ENCODE measurements around the gene IL6ST.
"Not testable (repeated sequence)": the region's sequence is repeated elsewhere in the genome, so short reads cannot be mapped to it uniquely, and the experiment has no call there.

IL6ST gene

DNA sequence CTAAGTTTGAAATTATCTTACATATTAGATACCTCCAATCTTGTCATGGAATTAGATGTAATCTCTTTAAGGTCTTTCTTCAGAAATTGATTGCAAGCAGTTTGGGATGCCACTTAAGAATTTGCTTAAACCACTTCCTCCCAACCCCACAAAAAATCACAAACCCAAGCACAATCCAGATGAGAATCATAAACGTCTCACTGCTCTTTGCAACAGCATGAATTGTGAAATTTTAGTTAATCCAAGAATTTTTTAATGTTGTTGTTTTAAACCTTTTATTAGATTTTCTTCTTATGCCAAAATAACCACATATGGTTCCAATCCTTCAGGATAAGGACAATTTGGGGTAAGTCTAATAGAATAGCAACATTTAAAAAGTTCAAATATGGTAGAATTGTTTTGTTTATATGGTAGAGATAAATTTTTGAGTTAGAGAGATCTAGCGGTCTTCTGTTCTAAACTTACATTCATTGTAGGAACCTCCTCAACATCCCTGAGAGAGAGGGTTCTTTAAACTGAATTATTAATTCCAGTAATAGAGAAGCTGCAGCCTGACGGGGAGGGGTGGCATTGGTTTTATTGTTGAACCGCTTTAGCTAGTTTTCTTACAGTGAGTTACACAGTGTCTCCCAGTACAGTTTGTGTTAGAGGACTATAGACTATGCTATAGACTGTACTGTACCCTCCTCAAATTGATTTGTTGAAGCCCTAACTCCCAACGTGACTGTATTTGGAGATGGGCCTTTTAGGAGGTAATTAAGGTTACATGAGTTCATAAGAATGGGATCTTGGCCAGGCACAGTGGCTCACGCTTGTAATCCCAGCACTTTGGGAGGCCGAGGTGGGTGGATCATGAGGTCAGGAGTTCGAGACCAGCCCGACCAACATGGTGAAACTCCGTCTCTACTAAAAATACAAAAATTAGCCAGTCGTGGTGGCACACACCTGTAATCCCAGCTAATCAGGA is 24.8 kb upstream of the IL6ST start:
- no peaks in the 10 kb centered on the region for H3K9me3 ChIP-seq (ENCODE audit: low read length)
- H3K9ac ChIP-seq (ENCODE audit: low read length): no peak overlapping the region
- H3K4me3 ChIP-seq (ENCODE audit: low read depth, low read length, poor library complexity, severe bottlenecking): no peak overlapping the region
- no peaks in the 10 kb centered on the region for H3K27me3 ChIP-seq (ENCODE audit: insufficient read depth, low read length)
- no peaks in the 10 kb centered on the region for H3F3A ChIP-seq (ENCODE audit: insufficient read depth, low read length)
- H4K20me1 ChIP-seq (ENCODE audit: insufficient read depth, low read length): no peaks in the 10 kb centered on the region
- no peak overlapping the region for H3K27ac ChIP-seq (ENCODE audit: low read depth, low read length, poor library complexity, severe bottlenecking)
- H3K9me2 ChIP-seq (ENCODE audit: low read depth, low read length): no peaks in the 10 kb centered on the region
- H2AFZ ChIP-seq (ENCODE audit: low read length): no peak overlapping the region
- H3K4me2 ChIP-seq (ENCODE audit: low read length): no peak overlapping the region
- no peaks in the 10 kb centered on the region for H3K79me2 ChIP-seq (ENCODE audit: insufficient read depth, low read length)
- H3K36me3 ChIP-seq (ENCODE audit: insufficient read depth, low read length): no peaks in the 10 kb centered on the region
- H3K4me1 ChIP-seq (ENCODE audit: insufficient read depth, low read length, severe bottlenecking): no peaks in the 10 kb centered on the region
- TF ChIP-seq, protein P1, sequence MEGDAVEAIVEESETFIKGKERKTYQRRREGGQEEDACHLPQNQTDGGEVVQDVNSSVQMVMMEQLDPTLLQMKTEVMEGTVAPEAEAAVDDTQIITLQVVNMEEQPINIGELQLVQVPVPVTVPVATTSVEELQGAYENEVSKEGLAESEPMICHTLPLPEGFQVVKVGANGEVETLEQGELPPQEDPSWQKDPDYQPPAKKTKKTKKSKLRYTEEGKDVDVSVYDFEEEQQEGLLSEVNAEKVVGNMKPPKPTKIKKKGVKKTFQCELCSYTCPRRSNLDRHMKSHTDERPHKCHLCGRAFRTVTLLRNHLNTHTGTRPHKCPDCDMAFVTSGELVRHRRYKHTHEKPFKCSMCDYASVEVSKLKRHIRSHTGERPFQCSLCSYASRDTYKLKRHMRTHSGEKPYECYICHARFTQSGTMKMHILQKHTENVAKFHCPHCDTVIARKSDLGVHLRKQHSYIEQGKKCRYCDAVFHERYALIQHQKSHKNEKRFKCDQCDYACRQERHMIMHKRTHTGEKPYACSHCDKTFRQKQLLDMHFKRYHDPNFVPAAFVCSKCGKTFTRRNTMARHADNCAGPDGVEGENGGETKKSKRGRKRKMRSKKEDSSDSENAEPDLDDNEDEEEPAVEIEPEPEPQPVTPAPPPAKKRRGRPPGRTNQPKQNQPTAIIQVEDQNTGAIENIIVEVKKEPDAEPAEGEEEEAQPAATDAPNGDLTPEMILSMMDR (IDR thresholded peaks at IDR 0.05; ENCODE audit: low read length): no peak
- TF ChIP-seq EZH2 (IDR thresholded peaks at IDR 0.05; ENCODE audit: borderline replicate concordance, low read length): no peak

DNA sequence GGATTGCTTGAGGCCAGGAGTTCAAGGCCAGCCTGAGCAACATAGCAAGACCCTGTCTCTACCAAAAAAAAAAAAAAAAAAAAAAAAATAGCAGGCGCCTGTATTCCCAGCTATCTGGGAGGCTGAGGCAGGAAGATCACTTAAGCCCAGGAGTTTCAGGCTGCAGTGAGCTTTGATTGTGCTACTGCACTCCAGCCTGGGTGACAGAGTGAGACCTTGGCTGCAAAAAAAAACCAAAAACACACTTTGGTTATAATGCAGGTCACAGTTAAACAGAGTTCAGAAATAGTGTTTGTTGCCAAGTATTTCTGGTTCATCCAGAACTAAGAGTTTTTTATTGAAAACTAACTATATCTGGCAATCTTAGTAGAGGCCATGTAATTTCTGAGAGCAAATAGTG is 24.1 kb upstream of the IL6ST start:
- H3K27ac ChIP-seq (ENCODE audit: low read depth, low read length, poor library complexity, severe bottlenecking): no peak overlapping the region
- no peak overlapping the region for H3K9ac ChIP-seq (ENCODE audit: low read length)
- no peaks in the 10 kb centered on the region for H4K20me1 ChIP-seq (ENCODE audit: insufficient read depth, low read length)
- H3K79me2 ChIP-seq (ENCODE audit: insufficient read depth, low read length): no peaks in the 10 kb centered on the region
- H3K27me3 ChIP-seq (ENCODE audit: insufficient read depth, low read length): no peaks in the 10 kb centered on the region
- no peaks in the 10 kb centered on the region for H3K36me3 ChIP-seq (ENCODE audit: insufficient read depth, low read length)
- no peak overlapping the region for H3K4me2 ChIP-seq (ENCODE audit: low read length)
- no peaks in the 10 kb centered on the region for H3K4me1 ChIP-seq (ENCODE audit: insufficient read depth, low read length, severe bottlenecking)
- no peaks in the 10 kb centered on the region for H3K9me2 ChIP-seq (ENCODE audit: low read depth, low read length)
- no peak for TF ChIP-seq EZH2 (IDR thresholded peaks at IDR 0.05; ENCODE audit: borderline replicate concordance, low read length)
- TF ChIP-seq, protein P1 (IDR thresholded peaks at IDR 0.05; ENCODE audit: low read length): no peak
- no peaks in the 10 kb centered on the region for H3F3A ChIP-seq (ENCODE audit: insufficient read depth, low read length)
- no peak overlapping the region for H3K4me3 ChIP-seq (ENCODE audit: low read depth, low read length, poor library complexity, severe bottlenecking)
- no peaks in the 10 kb centered on the region for H3K9me3 ChIP-seq (ENCODE audit: low read length)
- no peak overlapping the region for H2AFZ ChIP-seq (ENCODE audit: low read length)

DNA sequence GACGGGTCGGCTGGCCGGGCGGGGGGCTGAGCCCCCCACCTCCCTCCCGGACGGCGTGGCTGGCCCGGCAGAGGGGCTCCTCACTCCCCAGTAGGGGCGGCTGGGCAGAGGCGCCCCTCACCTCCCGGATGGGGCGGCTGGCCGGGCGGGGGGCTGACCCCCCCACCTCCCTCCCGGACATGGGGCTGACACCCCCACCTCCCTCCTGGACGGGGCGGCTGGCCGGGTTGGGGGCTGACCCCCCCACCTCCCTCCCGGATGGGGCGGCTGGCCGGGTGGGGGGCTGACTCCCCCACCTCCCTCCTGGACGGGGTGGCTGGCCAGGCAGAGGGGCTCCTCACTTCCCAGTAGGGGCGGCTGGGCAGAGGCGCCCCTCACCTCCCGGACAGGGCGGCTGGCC is 19.9 kb upstream of the IL6ST start:
- not testable (repeated sequence) for H3K27me3 ChIP-seq (ENCODE audit: insufficient read depth, low read length); H3K27ac ChIP-seq (ENCODE audit: low read depth, low read length, poor library complexity, severe bottlenecking); H3K36me3 ChIP-seq (ENCODE audit: insufficient read depth, low read length); H3F3A ChIP-seq (ENCODE audit: insufficient read depth, low read length); H3K4me1 ChIP-seq (ENCODE audit: insufficient read depth, low read length, severe bottlenecking); H3K9me3 ChIP-seq (ENCODE audit: low read length); H2AFZ ChIP-seq (ENCODE audit: low read length); H4K20me1 ChIP-seq (ENCODE audit: insufficient read depth, low read length); H3K79me2 ChIP-seq (ENCODE audit: insufficient read depth, low read length); H3K4me2 ChIP-seq (ENCODE audit: low read length); H3K4me3 ChIP-seq (ENCODE audit: low read depth, low read length, poor library complexity, severe bottlenecking); H3K9ac ChIP-seq (ENCODE audit: low read length); H3K9me2 ChIP-seq (ENCODE audit: low read depth, low read length)

DNA sequence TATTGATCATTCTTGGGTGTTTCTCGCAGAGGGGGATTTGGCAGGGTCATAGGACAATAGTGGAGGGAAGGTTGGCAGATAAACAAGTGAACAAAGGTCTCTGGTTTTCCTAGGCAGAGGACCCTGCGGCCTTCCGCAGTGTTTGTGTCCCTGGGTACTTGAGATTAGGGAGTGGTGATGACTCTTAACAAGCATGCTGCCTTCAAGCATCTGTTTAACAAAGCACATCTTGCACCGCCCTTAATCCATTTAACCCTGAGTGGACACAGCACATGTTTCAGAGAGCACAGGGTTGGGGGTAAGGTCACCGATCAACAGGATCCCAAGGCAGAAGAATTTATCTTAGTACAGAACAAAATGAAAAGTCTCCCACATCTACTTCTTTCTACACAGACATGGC is 19.2 kb upstream of the IL6ST start:
- not testable (repeated sequence) for H3K4me3 ChIP-seq (ENCODE audit: low read depth, low read length, poor library complexity, severe bottlenecking); H2AFZ ChIP-seq (ENCODE audit: low read length); H3K79me2 ChIP-seq (ENCODE audit: insufficient read depth, low read length); H3K9me2 ChIP-seq (ENCODE audit: low read depth, low read length); H4K20me1 ChIP-seq (ENCODE audit: insufficient read depth, low read length); H3K9me3 ChIP-seq (ENCODE audit: low read length); H3K27ac ChIP-seq (ENCODE audit: low read depth, low read length, poor library complexity, severe bottlenecking); H3F3A ChIP-seq (ENCODE audit: insufficient read depth, low read length); H3K9ac ChIP-seq (ENCODE audit: low read length); H3K4me2 ChIP-seq (ENCODE audit: low read length); H3K36me3 ChIP-seq (ENCODE audit: insufficient read depth, low read length); H3K27me3 ChIP-seq (ENCODE audit: insufficient read depth, low read length); H3K4me1 ChIP-seq (ENCODE audit: insufficient read depth, low read length, severe bottlenecking)
